Right lobe of liver (tissue), 6 donors: Measurements from ENCODE around the gene TYW1. TPM values are rescaled to one million over a fixed set of nuclear protein-coding genes. Genes with fewer than 3 reads are reported as not detected.
"Not testable (repeated sequence)": the region's sequence is repeated elsewhere in the genome, so short reads cannot be mapped to it uniquely, and the experiment has no call there.

Experiments used
- ATAC-seq, 4 donors: fragments of 200-7000 bp; cut with Tn5 transposase; one replicate each; pipeline ENCODE4 v1.9.1; 2020; ENCODE audit warnings: mild to moderate bottlenecking in 4 of 4, moderate library complexity in 4 of 4
- DNase-seq, 3 donors: peaks; one replicate each; pipeline ENCODE4 v3.0.0-alpha.2; 2020
- H3K27ac ChIP-seq, 3 donors: fragments of 200-600 bp; one replicate each; pipeline ENCODE4 v1.8.0; 2022
- H3K27me3 ChIP-seq, 2 donors: fragments of 200-600 bp; one replicate each; pipeline ENCODE4 v1.8.0; 2022
- H3K36me3 ChIP-seq, 4 donors: fragments of 200-600 bp; sonication (generic) in 1 of 4; one replicate each; pipeline versions ENCODE4 v1.5.1 to v1.8.0; 2017 to 2022; ENCODE audit warnings: control low read depth in 1 of 4
- H3K4me1 ChIP-seq, 4 donors: fragments of 200-600 bp; sonication (generic) in 1 of 4; one replicate each; pipeline versions ENCODE4 v1.5.1 to v1.8.0; 2017 to 2022; ENCODE audit warnings: control low read depth in 1 of 4
- H3K4me3 ChIP-seq, 3 donors: fragments of 200-600 bp; one replicate each; pipeline ENCODE4 v1.8.0; 2022
- H3K9me3 ChIP-seq, 4 donors: fragments of 200-600 bp; sonication (generic) in 1 of 4; one replicate each; pipeline versions ENCODE4 v1.5.1 to v1.8.0; 2017 to 2022; ENCODE audit warnings: control low read depth in 1 of 4
- CTCF ChIP-seq, 4 donors: fragments of 200-600 bp in 3 of 4; fragments of 450-650 bp in 1 of 4; IDR thresholded peaks; one replicate each; pipeline versions ENCODE4 v1.5.1 to v1.8.0; 2016 to 2022; ENCODE audit warnings: antibody characterized with exemption in 4 of 4, mild to moderate bottlenecking in 2 of 4
- POLR2A ChIP-seq: fragments of 450-650 bp; IDR thresholded peaks from one replicate; pipeline ENCODE4 v1.6.1; 2017; ENCODE audit warnings: antibody characterized with exemption, mild to moderate bottlenecking
- WGBS: methylation state at CpG from one replicate; pipeline ENCODE4 v1.1.6; 2018; ENCODE audit warnings: low coverage, low lambda C conversion rate; ENCODE audit not compliant: insufficient coverage; ENCODE audit errors: missing lambda C conversion rate; 5-methylcytosine and 5-hydroxymethylcytosine counted together
- intact Hi-C, 2 donors: fragments of 100-400 bp; cut with DNase I; formaldehyde crosslinking; loops; one replicate each; pipeline versions ENCODE4 v1.11.2 to v1.14.1; 2022
- total RNA-seq, 6 experiments: library from RNA; depleted of rRNA in 2 of 6; stranded (reverse); fragments of >200 nt in 2 of 6; fragmentation: NEBNext Ultra II Directional in 3 of 6; extraction: Animal tissue kit (Norgen Biotek cat#: 25700) in 3 of 6; gene quantifications; one replicate each; pipeline versions ENCODE4 v1.1.0 to v1.2.4, GENCODE V29; 2016 to 2023
- donor health status: DM: no; HTN: yes; CAD: no.
- donor health status: DM: no; HTN: no; CAD: no.
- donor health status: DM: no; HTN: no; CAD: no.
- donor health status: DM: no; HTN: yes; CAD: no.
- donor health status: DM: no; HTN: yes; CAD: no.

Gene TYW1
- total RNA-seq, 6 experiments from 2014 or later, result 9.6 to 15.2 (median 10.2) TPM

DNA sequence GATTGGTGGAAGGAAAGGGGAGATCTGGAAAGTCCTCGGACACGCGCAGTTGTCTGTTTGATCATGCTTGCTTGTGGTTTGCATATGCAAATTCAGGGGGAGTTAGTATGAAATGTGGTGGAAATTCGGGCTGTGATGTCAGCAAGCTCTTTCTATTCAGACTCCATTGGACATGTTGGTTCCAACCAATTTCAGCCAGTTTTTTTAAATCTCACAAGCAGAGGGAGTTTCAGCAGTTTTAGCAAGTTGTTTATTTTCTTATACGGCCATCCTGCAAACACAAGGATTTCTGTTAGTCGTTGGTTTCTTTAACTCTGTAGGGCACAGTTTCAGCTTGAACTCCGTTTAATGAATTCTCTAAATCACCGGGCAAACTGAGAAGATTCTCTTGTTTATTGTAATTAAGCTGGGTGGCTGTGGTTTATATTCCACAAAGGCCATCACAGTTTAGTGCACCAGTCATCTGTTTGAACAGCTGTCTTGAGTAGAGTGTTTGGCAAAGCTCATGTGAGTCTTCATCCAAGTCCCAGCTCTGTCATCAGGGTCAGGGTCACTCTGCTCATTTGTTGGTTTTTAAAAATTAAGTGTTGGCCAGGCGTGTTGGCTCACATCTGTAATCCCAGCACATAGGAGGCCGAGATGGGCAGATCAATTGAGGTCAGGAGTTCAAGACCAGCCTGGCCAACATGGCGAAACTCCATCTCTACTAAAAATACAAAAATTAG, 196.4 kb downstream of the TYW1 start:
- peak overlapping the region in 1 of 3 donors; percentile 13 for H3K27ac ChIP-seq
- H3K9me3 ChIP-seq, intact Hi-C loops, H3K27me3 ChIP-seq, H3K4me1 ChIP-seq, H3K36me3 ChIP-seq, H3K4me3 ChIP-seq: not testable (repeated sequence)
- peak; percentile 86 to 97 (median 95) for ATAC-seq
- WGBS, result 27% methylated on average over 11 of the region's 11 CpGs
- peak; percentile 27 to 64 (median 54) for DNase-seq

- H3K27me3 ChIP-seq, H3K4me1 ChIP-seq, H3K4me3 ChIP-seq, ATAC-seq, H3K9me3 ChIP-seq, H3K27ac ChIP-seq, H3K36me3 ChIP-seq, DNase-seq, intact Hi-C loops: not testable (repeated sequence)
- WGBS, result 75% methylated on average over 1 of the region's 2 CpGs
Observed at GRCh38 chr7:67196176-67196575, 199.5 kb downstream of the TYW1 start.

- WGBS, result 95% methylated on average over 7 of the region's 9 CpGs
Observed at GRCh38 chr7:67198865-67199526, 202.4 kb downstream of the TYW1 start.

GRCh38 chr7:67205772-67206171, 209.1 kb downstream of the TYW1 start:
- H3K27me3 ChIP-seq, intact Hi-C loops, ATAC-seq, H3K36me3 ChIP-seq, H3K4me3 ChIP-seq, H3K9me3 ChIP-seq, H3K27ac ChIP-seq, H3K4me1 ChIP-seq, DNase-seq: not testable (repeated sequence)
- WGBS, result 85% methylated on average over 2 of the region's 2 CpGs

More at GRCh38 chr7:67198865-67199526, 202.4 kb downstream of the TYW1 start:
- H3K9me3 ChIP-seq, H3K36me3 ChIP-seq, intact Hi-C loops, DNase-seq, ATAC-seq, H3K4me3 ChIP-seq, H3K4me1 ChIP-seq, H3K27me3 ChIP-seq, H3K27ac ChIP-seq: not testable (repeated sequence)

DNA sequence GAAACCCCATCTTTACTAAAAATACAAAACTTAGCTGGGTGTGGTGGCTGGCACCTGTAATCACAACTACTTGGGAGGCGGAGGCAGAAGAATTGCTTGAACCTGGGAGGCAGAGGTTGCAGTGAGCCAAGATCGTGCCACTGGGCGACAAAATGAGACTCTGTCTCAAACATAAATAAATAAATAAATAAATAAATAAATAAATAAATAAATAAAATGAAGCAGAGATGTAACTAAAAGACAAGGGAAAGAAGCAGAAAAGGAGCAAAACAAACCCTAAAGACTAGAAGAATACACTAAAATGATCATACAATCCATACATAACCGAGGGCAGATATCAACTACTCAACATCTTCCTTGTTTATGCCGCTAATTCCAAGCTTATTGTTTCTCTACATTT, 209.8 kb downstream of the TYW1 start:
- TF ChIP-seq POLR2A (no peak), CTCF (IDR thresholded peaks at IDR 0.05) (no peak)
- no peaks in the 10 kb centered on the region for H3K36me3 ChIP-seq
- no peak overlapping the region for H3K4me3 ChIP-seq
- no peaks in the 10 kb centered on the region for H3K27me3 ChIP-seq
- intact Hi-C loops, result no loop called here
- ATAC-seq (no peak), DNase-seq (no peak)
- no peaks in the 10 kb centered on the region for H3K4me1 ChIP-seq
- 86% methylated on average over 4 of the region's 5 CpGs for WGBS
- no peaks in the 10 kb centered on the region for H3K9me3 ChIP-seq
- H3K27ac ChIP-seq, result no peak overlapping the region

DNA sequence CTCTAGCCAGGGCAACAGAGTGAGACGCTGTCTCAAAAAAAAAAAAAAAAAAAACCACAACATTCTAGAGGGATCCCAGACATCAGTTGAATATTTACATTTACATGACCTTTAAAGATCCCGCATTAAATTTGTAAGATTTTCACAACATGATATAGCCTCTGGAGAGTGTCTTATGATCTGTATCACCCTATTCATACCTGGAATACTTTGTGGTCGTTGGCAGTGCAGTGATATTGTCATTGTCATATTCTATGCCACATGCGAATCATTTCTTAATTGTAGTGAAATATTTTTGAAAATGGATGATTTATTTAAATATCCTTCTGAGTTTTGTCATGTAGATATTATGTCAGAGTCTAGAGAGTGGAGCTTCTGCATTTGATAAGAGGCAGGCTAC, 212.0 kb downstream of the TYW1 start:
- 80% methylated on average over 4 of the region's 4 CpGs for WGBS
- DNase-seq, ATAC-seq, H3K4me3 ChIP-seq, H3K27ac ChIP-seq, intact Hi-C loops, H3K4me1 ChIP-seq, H3K36me3 ChIP-seq, H3K9me3 ChIP-seq, H3K27me3 ChIP-seq: not testable (repeated sequence)

DNA sequence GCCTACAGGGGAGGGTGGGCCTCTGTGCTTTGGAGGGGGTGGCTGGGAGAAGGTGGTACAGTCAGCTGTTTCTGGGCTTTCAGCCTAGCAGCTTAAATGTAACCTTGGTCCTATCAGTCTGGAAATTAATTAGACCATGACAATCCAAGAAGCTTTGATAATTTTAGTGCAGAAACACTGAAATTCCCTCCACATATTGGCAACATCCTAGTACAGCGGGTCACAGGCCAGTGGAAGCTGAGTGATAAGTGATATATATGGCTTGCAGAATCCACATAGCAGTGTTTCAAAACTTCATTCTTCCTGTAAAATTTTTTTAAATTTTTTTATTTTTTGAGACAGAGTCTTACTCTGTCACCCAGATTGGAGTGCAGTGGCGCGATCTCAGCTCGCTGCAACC, 212.6 kb downstream of the TYW1 start:
- no peak overlapping the region for H3K27ac ChIP-seq
- TF ChIP-seq CTCF (IDR thresholded peaks at IDR 0.05), result no peak
- no peak for TF ChIP-seq POLR2A
- DNase-seq (no peak), ATAC-seq (no peak)
- H3K27me3 ChIP-seq, result no peaks in the 10 kb centered on the region
- H3K9me3 ChIP-seq, result no peaks in the 10 kb centered on the region
- no peaks in the 10 kb centered on the region for H3K36me3 ChIP-seq
- H3K4me1 ChIP-seq, result no peaks in the 10 kb centered on the region
- no peak overlapping the region for H3K4me3 ChIP-seq
- WGBS, result 63% methylated on average over 4 of the region's 4 CpGs
- intact Hi-C loops, result no loop called here
